Thyroid gland (tissue), 4 donors: ENCODE data around the gene KLF7.

Experiments used
- CTCF ChIP-seq, 6 experiments: fragments of 200-600 bp in 3 of 6; fragments of 450-650 bp in 3 of 6; sonication (generic) in 3 of 6; IDR thresholded peaks; one replicate each; pipeline ENCODE4 v1.5.1; 2016 to 2019; ENCODE audit warnings: antibody characterized with exemption in 6 of 6, mild to moderate bottlenecking in 2 of 6, inconsistent platforms in 1 of 6, moderate library complexity in 1 of 6
- POLR2A ChIP-seq, 2 donors: fragments of 450-650 bp; IDR thresholded peaks; one replicate each; pipeline ENCODE4 v1.6.1; 2017; ENCODE audit warnings: antibody characterized with exemption in 2 of 2, mild to moderate bottlenecking in 2 of 2, moderate library complexity in 1 of 2

GRCh38 chr2:207075456-207075855 is 90.3 kb downstream of the KLF7 start:
- TF ChIP-seq CTCF (IDR thresholded peaks at IDR 0.05) (no peak), POLR2A (IDR thresholded peaks at IDR 0.05) (no peak)
